IMR-90 (cell line): ENCODE data around the gene ZMYM4. TPM values are rescaled to one million over a fixed set of nuclear protein-coding genes. Genes with fewer than 3 reads are reported as not detected.

Experiments
- ATAC-seq: fragments of 200-7000 bp; cut with Tn5 transposase; 2 replicates; pipeline ENCODE4 v1.9.1; 2020; ENCODE audit warnings: low read depth, mild to moderate bottlenecking, moderate library complexity
- BruUV-seq: library from RNA; stranded (reverse); fragments of 400-500 nt; replicated peaks from 2 replicates; lab custom pipeline; 2021; lab: Mats Ljungman, UMichigan
- CTCF ChIA-PET: fragments of 300-600 bp; formaldehyde crosslinking; extraction: SDS; loops from one replicate; lab custom pipeline; 2021; ENCODE audit warnings: antibody characterized with exemption; lab: Yijun Ruan, JAX
- POLR2A ChIA-PET: fragments of 300-600 bp; sonication (Branson Sonifier 250); formaldehyde crosslinking; loops from one replicate; lab custom pipeline; 2022; ENCODE audit warnings: antibody characterized with exemption; ENCODE audit not compliant: unreplicated experiment; lab: Charles Lee
- DNase-seq: peaks from one replicate; pipeline ENCODE4 v3.0.0; 2013
- H2AFZ ChIP-seq: replicated peaks from 2 replicates; pipeline ENCODE3; 2013; ENCODE audit warnings: low read length, mild to moderate bottlenecking; ENCODE audit not compliant: poor library complexity
- H2AK5ac ChIP-seq: 2 replicates; pipeline ENCODE4 v1.6.1; 2013; ENCODE audit warnings: low read depth, low read length, inconsistent platforms
- H2AK9ac ChIP-seq: replicated peaks from 2 replicates; pipeline ENCODE3; 2013; ENCODE audit warnings: mild to moderate bottlenecking, low read depth, low read length, moderate library complexity; ENCODE audit not compliant: poor library complexity
- H2BK120ac ChIP-seq: 2 replicates; pipeline ENCODE4 v1.6.1; 2013; ENCODE audit warnings: low read depth, low read length, inconsistent platforms
- H2BK15ac ChIP-seq: 3 replicates; pipeline ENCODE4 v1.6.1; 2013; ENCODE audit warnings: low read depth, low read length, inconsistent platforms
- H2BK20ac ChIP-seq: 2 replicates; pipeline ENCODE4 v1.6.1; 2013; ENCODE audit warnings: low read depth, mild to moderate bottlenecking, inconsistent platforms, low read length, moderate library complexity
- H2BK5ac ChIP-seq: 2 replicates; pipeline ENCODE4 v1.6.1; 2013; ENCODE audit warnings: mild to moderate bottlenecking, low read depth, low read length, inconsistent platforms; ENCODE audit not compliant: poor library complexity, severe bottlenecking
- H3K14ac ChIP-seq: replicated peaks from 2 replicates; pipeline ENCODE4 v1.6.1; 2013; ENCODE audit warnings: low read depth, low read length, inconsistent platforms
- H3K18ac ChIP-seq: 2 replicates; pipeline ENCODE4 v1.6.1; 2013; ENCODE audit warnings: low read depth, low read length, control low read depth
- H3K23ac ChIP-seq: 2 replicates; pipeline ENCODE4 v1.6.1; 2013; ENCODE audit warnings: low read depth, low read length, inconsistent platforms
- H3K27ac ChIP-seq: 2 replicates; pipeline ENCODE4 v1.5.1; 2013; ENCODE audit warnings: mild to moderate bottlenecking, control low read depth, low read length; ENCODE audit not compliant: insufficient read depth
- H3K27me3 ChIP-seq: 2 replicates; pipeline ENCODE4 v1.6.1; 2013; ENCODE audit warnings: low read length; ENCODE audit not compliant: control insufficient read depth, insufficient read depth
- H3K36me3 ChIP-seq: 2 replicates; pipeline ENCODE4 v1.6.1; 2013; ENCODE audit warnings: low read length, mixed read lengths; ENCODE audit not compliant: control insufficient read depth, insufficient read depth
- H3K4ac ChIP-seq: 2 replicates; pipeline ENCODE4 v1.6.1; 2013; ENCODE audit warnings: low read depth, low read length, inconsistent platforms
- H3K4me1 ChIP-seq: 2 replicates; pipeline ENCODE4 v1.6.1; 2013; ENCODE audit warnings: low read length, mixed read lengths; ENCODE audit not compliant: control insufficient read depth, insufficient read depth
- H3K4me2 ChIP-seq: 2 replicates; pipeline ENCODE4 v1.6.1; 2013; ENCODE audit warnings: low read depth, mild to moderate bottlenecking, control low read depth, low read length, moderate library complexity
- H3K4me3 ChIP-seq: 2 replicates; pipeline ENCODE4 v1.5.1; 2013; ENCODE audit warnings: low read depth, mild to moderate bottlenecking, control low read depth, low read length, moderate library complexity; ENCODE audit not compliant: insufficient read depth
- H3K56ac ChIP-seq: 2 replicates; pipeline ENCODE4 v1.6.1; 2013; ENCODE audit warnings: low read length, inconsistent platforms; ENCODE audit not compliant: insufficient read depth; ENCODE audit errors: extremely low read depth
- H3K79me1 ChIP-seq, 2 experiments: 2 replicates each; pipeline ENCODE4 v1.6.1; 2013; ENCODE audit warnings: low read length in 2 of 2, inconsistent platforms in 1 of 2, low read depth in 1 of 2
- H3K9ac ChIP-seq: 2 replicates; pipeline ENCODE4 v1.6.1; 2013; ENCODE audit warnings: low read depth, low read length, control low read depth
- H3K9me1 ChIP-seq: 2 replicates; pipeline ENCODE4 v1.6.1; 2013; ENCODE audit warnings: low read length, inconsistent platforms; ENCODE audit not compliant: insufficient read depth
- H3K9me3 ChIP-seq: 2 replicates; pipeline ENCODE4 v1.6.1; 2013; ENCODE audit warnings: low read length; ENCODE audit not compliant: control insufficient read depth, insufficient read depth
- H4K20me1 ChIP-seq: 2 replicates; pipeline ENCODE4 v1.6.1; 2013; ENCODE audit warnings: low read length, inconsistent platforms; ENCODE audit not compliant: insufficient read depth
- H4K5ac ChIP-seq: 2 replicates; pipeline ENCODE4 v1.6.1; 2013; ENCODE audit warnings: mild to moderate bottlenecking, low read depth, low read length, control low read depth
- H4K8ac ChIP-seq, 2 experiments: 2 replicates each; pipeline ENCODE4 v1.6.1; 2013; ENCODE audit warnings: low read depth in 2 of 2, low read length in 2 of 2, control low read depth in 1 of 2, inconsistent platforms in 1 of 2
- H4K91ac ChIP-seq: 2 replicates; pipeline ENCODE4 v1.6.1; 2013; ENCODE audit warnings: low read depth, low read length, inconsistent platforms; ENCODE audit not compliant: insufficient read depth
- BHLHE40 ChIP-seq: fragments of 150-350 bp; IDR thresholded peaks from 2 replicates; pipeline ENCODE4 v1.6.1; 2016; ENCODE audit warnings: mild to moderate bottlenecking, low read depth, low read length
- CEBPB ChIP-seq: IDR thresholded peaks from 2 replicates; pipeline ENCODE4 v1.6.1; 2012; ENCODE audit warnings: low read depth, low read length, improper control_type of control experiment
- CHD1 ChIP-seq: IDR thresholded peaks from 2 replicates; pipeline ENCODE4 v1.6.1; 2012; ENCODE audit warnings: low read depth, low read length, improper control_type of control experiment
- ELK1 ChIP-seq: fragments of 150-350 bp; IDR thresholded peaks from 2 replicates; pipeline ENCODE4 v1.6.1; 2016; ENCODE audit warnings: low read depth, mild to moderate bottlenecking, low read length, moderate library complexity, borderline replicate concordance
- MAZ ChIP-seq: IDR thresholded peaks from 2 replicates; pipeline ENCODE4 v1.6.1; 2012; ENCODE audit warnings: low read depth, mild to moderate bottlenecking, low read length, improper control_type of control experiment, moderate library complexity, borderline replicate concordance
- MXI1 ChIP-seq: IDR thresholded peaks from 2 replicates; pipeline ENCODE4 v1.6.1; 2012; ENCODE audit warnings: low read depth, mild to moderate bottlenecking, low read length, moderate library complexity, borderline replicate concordance
- NFE2L2 ChIP-seq: fragments of 150-350 bp; IDR thresholded peaks from 2 replicates; pipeline ENCODE4 v1.6.1; 2016; ENCODE audit warnings: low read depth, mild to moderate bottlenecking, low read length
- POLR2A ChIP-seq: IDR thresholded peaks from 2 replicates; pipeline ENCODE4 v1.6.1; 2012; ENCODE audit warnings: mild to moderate bottlenecking, low read depth, low read length
- RAD21 ChIP-seq: IDR thresholded peaks from 2 replicates; pipeline ENCODE4 v1.6.1; 2012; ENCODE audit warnings: low read length, improper control_type of control experiment
- RCOR1 ChIP-seq: IDR thresholded peaks from 2 replicates; pipeline ENCODE4 v1.6.1; 2012; ENCODE audit warnings: mild to moderate bottlenecking, low read length, improper control_type of control experiment; ENCODE audit not compliant: insufficient replicate concordance
- RFX5 ChIP-seq: IDR thresholded peaks from 2 replicates; pipeline ENCODE4 v1.8.0; 2012; ENCODE audit warnings: low read depth, mild to moderate bottlenecking, low read length, moderate library complexity
- SMC3 ChIP-seq: fragments of 150-350 bp; IDR thresholded peaks from 2 replicates; pipeline ENCODE4 v1.6.1; 2016; ENCODE audit warnings: low read depth, mild to moderate bottlenecking, antibody characterized with exemption, low read length, moderate library complexity
- WGBS, 2 experiments: methylation state at CpG; one replicate each; pipeline versions ENCODE4 v1.1.5 to v1.1.7; 2013; ENCODE audit warnings: missing lambda C conversion rate in 2 of 2; ENCODE audit not compliant: insufficient read length in 1 of 2; ENCODE audit errors: extremely low coverage in 2 of 2; 5-methylcytosine and 5-hydroxymethylcytosine counted together
- dilution Hi-C: fragments of 300-500 bp; cut with HindIII; formaldehyde crosslinking; loops from one replicate; pipeline ENCODE4 v1.14.3; 2018; ENCODE audit warnings: low sequenced_read_pairs; ENCODE audit not compliant: unreplicated experiment
- in situ Hi-C: fragments of 300-500 bp; cut with MboI; formaldehyde crosslinking; loops from 3 replicates; pipeline ENCODE4 v1.14.3; 2019; ENCODE audit warnings: low sequenced_read_pairs, inconsistent platforms, mixed read lengths
- intact Hi-C: fragments of 100-400 bp; cut with micrococcal nuclease; formaldehyde crosslinking; loops from 2 replicates; pipeline ENCODE4 v1.10.0; 2022
- polyA plus RNA-seq, 3 experiments: library from polyadenylated mRNA; depleted of rRNA; stranded (reverse); fragments of >200 nt; gene quantifications; 2 replicates each; pipeline ENCODE4 v1.2.3, GENCODE V29; 2012; ENCODE audit warnings: low replicate concordance in 1 of 3
- total RNA-seq: library from RNA; depleted of rRNA; stranded (reverse); fragments of >200 nt; gene quantifications from 2 replicates; pipeline ENCODE4 v1.2.3, GENCODE V29; 2012
- TF ChIP-seq, protein P1 (sequence below): fragments of 150-350 bp; IDR thresholded peaks from 2 replicates; pipeline ENCODE4 v1.6.1; 2017; ENCODE audit warnings: mild to moderate bottlenecking, antibody characterized with exemption, low read length, low read depth
- TF ChIP-seq, protein P2 (sequence below): conservative IDR thresholded peaks from 2 replicates; pipeline ENCODE4 v1.5.1; 2012; ENCODE audit warnings: mild to moderate bottlenecking, low read depth, low read length, improper control_type of control experiment

ZMYM4 gene
- total and polyA plus RNA-seq, 2 of the 4 experiments (the other 2 are of a cell fraction), result 14.7 to 53.8 TPM

- H2AK5ac ChIP-seq, result no peak overlapping the region
- DNase-seq (no peak), ATAC-seq (no peak)
- dilution Hi-C loops, result no loop called here
- in situ Hi-C loops, result no loop called here
- no peak overlapping the region for H3K18ac ChIP-seq
- no peak overlapping the region for H3K4me2 ChIP-seq
- no peak overlapping the region for H3K14ac ChIP-seq
- no peak overlapping the region for H4K8ac ChIP-seq
- no peaks in the 10 kb centered on the region for H3K9me3 ChIP-seq
- TF ChIP-seq, protein P1, sequence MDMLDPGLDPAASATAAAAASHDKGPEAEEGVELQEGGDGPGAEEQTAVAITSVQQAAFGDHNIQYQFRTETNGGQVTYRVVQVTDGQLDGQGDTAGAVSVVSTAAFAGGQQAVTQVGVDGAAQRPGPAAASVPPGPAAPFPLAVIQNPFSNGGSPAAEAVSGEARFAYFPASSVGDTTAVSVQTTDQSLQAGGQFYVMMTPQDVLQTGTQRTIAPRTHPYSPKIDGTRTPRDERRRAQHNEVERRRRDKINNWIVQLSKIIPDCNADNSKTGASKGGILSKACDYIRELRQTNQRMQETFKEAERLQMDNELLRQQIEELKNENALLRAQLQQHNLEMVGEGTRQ, result no peak
- TF ChIP-seq CHD1 (no peak), ELK1 (no peak), POLR2A (no peak), RFX5 (no peak), NFE2L2 (no peak), MXI1 (no peak), RCOR1 (no peak), MAZ (no peak), CEBPB (no peak), BHLHE40 (no peak), SMC3 (no peak), RAD21 (no peak)
- TF ChIP-seq, protein P2, sequence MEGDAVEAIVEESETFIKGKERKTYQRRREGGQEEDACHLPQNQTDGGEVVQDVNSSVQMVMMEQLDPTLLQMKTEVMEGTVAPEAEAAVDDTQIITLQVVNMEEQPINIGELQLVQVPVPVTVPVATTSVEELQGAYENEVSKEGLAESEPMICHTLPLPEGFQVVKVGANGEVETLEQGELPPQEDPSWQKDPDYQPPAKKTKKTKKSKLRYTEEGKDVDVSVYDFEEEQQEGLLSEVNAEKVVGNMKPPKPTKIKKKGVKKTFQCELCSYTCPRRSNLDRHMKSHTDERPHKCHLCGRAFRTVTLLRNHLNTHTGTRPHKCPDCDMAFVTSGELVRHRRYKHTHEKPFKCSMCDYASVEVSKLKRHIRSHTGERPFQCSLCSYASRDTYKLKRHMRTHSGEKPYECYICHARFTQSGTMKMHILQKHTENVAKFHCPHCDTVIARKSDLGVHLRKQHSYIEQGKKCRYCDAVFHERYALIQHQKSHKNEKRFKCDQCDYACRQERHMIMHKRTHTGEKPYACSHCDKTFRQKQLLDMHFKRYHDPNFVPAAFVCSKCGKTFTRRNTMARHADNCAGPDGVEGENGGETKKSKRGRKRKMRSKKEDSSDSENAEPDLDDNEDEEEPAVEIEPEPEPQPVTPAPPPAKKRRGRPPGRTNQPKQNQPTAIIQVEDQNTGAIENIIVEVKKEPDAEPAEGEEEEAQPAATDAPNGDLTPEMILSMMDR, result no peak
- no peak overlapping the region for H2BK20ac ChIP-seq
- H3K56ac ChIP-seq, result no peak overlapping the region
- peaks cover 5% of the 10 kb centered on the region; the same call in 1 of the 2 replicates for H3K9me1 ChIP-seq
- H3K4ac ChIP-seq, result no peak overlapping the region
- ChIA-PET CTCF (no interaction called here), POLR2A (no interaction called here)
- H2AFZ ChIP-seq, result no peak overlapping the region
- no peaks in the 10 kb centered on the region for H3K27me3 ChIP-seq
- peaks cover 9% of the 10 kb centered on the region for H3K36me3 ChIP-seq
- H4K20me1 ChIP-seq, result peaks cover 16% of the 10 kb centered on the region
- H3K9ac ChIP-seq, result no peak overlapping the region
- H3K23ac ChIP-seq, result no peak overlapping the region
- H4K5ac ChIP-seq, result no peak overlapping the region
- no peak overlapping the region for H4K91ac ChIP-seq
- WGBS, 2 experiments, result no CpG with 5 or more reads among the region's 3 CpGs
- no peak overlapping the region for H3K27ac ChIP-seq
- no peak overlapping the region for H2BK5ac ChIP-seq
- intact Hi-C loops, result no loop called here
- peaks cover 22 to 47% of the 10 kb centered on the region in 2 experiments for H3K79me1 ChIP-seq
- H2BK120ac ChIP-seq, result no peak overlapping the region
- H3K4me3 ChIP-seq, result no peak overlapping the region
- no peak overlapping the region for H2AK9ac ChIP-seq
- BruUV-seq, result TSS peak; percentile 15
- no peak overlapping the region for H2BK15ac ChIP-seq
- H3K4me1 ChIP-seq, result no peaks in the 10 kb centered on the region; the same call in 1 of the 2 replicates
Measured at GRCh38 chr1:35326246-35326866, 57.8 kb downstream of the ZMYM4 start.
